ENCODE data around the gene MARCHF10.

MARCHF10 gene

GRCh38 chr17:62652251-62653001, 155.7 kb downstream of the MARCHF10 start:
- peaks cover 9% of the 10 kb centered on the region for H3K36me3 Mint-ChIP-seq (ENCODE audit: low read depth)
- H3K4me3 Mint-ChIP-seq: peak overlapping the region; percentile 81 to 85 (median 83)
- H3K27ac Mint-ChIP-seq: peak overlapping the region; percentile 74 to 97 (median 90)
- no peaks in the 10 kb centered on the region for H3K27me3 Mint-ChIP-seq (ENCODE audit: low read depth)
- H3K4me1 Mint-ChIP-seq: peaks cover 53% of the 10 kb centered on the region
- no peak for TF ChIP-seq CTCF (IDR thresholded peaks at IDR 0.05; ENCODE audit: unreplicated experiment in 3 of 3)
- H3K9me3 Mint-ChIP-seq: no peaks in the 10 kb centered on the region

All from nephron (organoid).